ENCODE data around the gene TEX30.

The TEX30 gene

GRCh38 chr13:102779436-102780159 lies 6.0 kb upstream of the TEX30 start:
- FAIRE-seq: no peak

- FAIRE-seq: no peak
Measured at GRCh38 chr13:102777736-102778135, 4.2 kb upstream of the TEX30 start.

- no peak for FAIRE-seq
Measured at GRCh38 chr13:102776271-102776670, 2.7 kb upstream of the TEX30 start.

- FAIRE-seq: no peak
Measured at GRCh38 chr13:102774591-102775520, 1.3 kb upstream of the TEX30 start.

GRCh38 chr13:102774214-102774568 lies 605 bp upstream of the TEX30 start:
- FAIRE-seq: no peak

GRCh38 chr13:102772042-102772425 lies 1.6 kb downstream of the TEX30 start:
- no peak for FAIRE-seq

- FAIRE-seq: no peak
Measured at GRCh38 chr13:102771298-102772041, 2.1 kb downstream of the TEX30 start.

GRCh38 chr13:102770435-102770834 lies 3.2 kb downstream of the TEX30 start:
- no peak for FAIRE-seq

GRCh38 chr13:102769679-102770078 lies 3.9 kb downstream of the TEX30 start:
- no peak for FAIRE-seq

GRCh38 chr13:102768909-102769308 lies 4.7 kb downstream of the TEX30 start:
- no peak for FAIRE-seq

- no peak for FAIRE-seq
Measured at GRCh38 chr13:102763741-102764140, 9.8 kb downstream of the TEX30 start.

GRCh38 chr13:102761071-102761470 lies 12.5 kb downstream of the TEX30 start:
- no peak for FAIRE-seq

GRCh38 chr13:102758842-102759241 lies 14.7 kb downstream of the TEX30 start:
- no peak for FAIRE-seq

GRCh38 chr13:102757006-102757405 lies 16.6 kb downstream of the TEX30 start:
- FAIRE-seq: no peak

- FAIRE-seq: no peak
Measured at GRCh38 chr13:102751886-102752285, 21.7 kb downstream of the TEX30 start.

- no peak for FAIRE-seq
Measured at GRCh38 chr13:102742506-102742905, 31.1 kb downstream of the TEX30 start.

- FAIRE-seq: no peak
Measured at GRCh38 chr13:102742101-102742500, 31.5 kb downstream of the TEX30 start.

GRCh38 chr13:102729560-102730270 lies 43.9 kb downstream of the TEX30 start:
- FAIRE-seq: no peak

GRCh38 chr13:102726430-102726829 lies 47.2 kb downstream of the TEX30 start:
- no peak for FAIRE-seq

- no peak for FAIRE-seq
Measured at GRCh38 chr13:102724923-102725322, 48.7 kb downstream of the TEX30 start.

GRCh38 chr13:102721800-102722231 lies 51.8 kb downstream of the TEX30 start:
- no peak for FAIRE-seq

GRCh38 chr13:102718746-102719145 lies 54.8 kb downstream of the TEX30 start:
- FAIRE-seq: no peak

Data from endometrium (tissue), 2 donors.